Measurements from ENCODE around the gene WNK2.

GRCh38 chr9:93198117-93198837, 14.3 kb downstream of the WNK2 start:
- no peak for TF ChIP-seq POLR2A (IDR thresholded peaks at IDR 0.05; ENCODE audit: low read length)
- no peak for TF ChIP-seq GATA1 (IDR thresholded peaks at IDR 0.05; ENCODE audit: low read depth, low read length)
